Sigmoid colon (tissue), 7 donors: ENCODE measurements around the gene MID2. TPM values are rescaled to one million over a fixed set of nuclear protein-coding genes. Genes with fewer than 3 reads are reported as not detected.
A peak's percentile ranks its signal among the peaks of the same experiment; 100 is the strongest.

Experiments
- DNase-seq: peaks from one replicate; pipeline ENCODE4 v3.0.0-alpha.2; 2019
- H3K27ac ChIP-seq, 4 donors: fragments of 200-600 bp; sonication (generic); one replicate each; pipeline ENCODE4 v1.5.1; 2016 to 2019; ENCODE audit warnings: mild to moderate bottlenecking in 1 of 4
- H3K27me3 ChIP-seq, 3 donors: fragments of 200-600 bp; sonication (generic); one replicate each; pipeline ENCODE4 v1.5.1; 2019; ENCODE audit warnings: mild to moderate bottlenecking in 1 of 3
- H3K36me3 ChIP-seq, 4 donors: fragments of 200-600 bp; sonication (generic); one replicate each; pipeline ENCODE4 v1.5.1; 2016 to 2019
- H3K4me1 ChIP-seq, 4 donors: fragments of 200-600 bp; sonication (generic); one replicate each; pipeline ENCODE4 v1.5.1; 2017 to 2019
- H3K4me3 ChIP-seq, 4 donors: fragments of 200-600 bp; sonication (generic); one replicate each; pipeline ENCODE4 v1.5.1; 2017 to 2019; ENCODE audit warnings: mild to moderate bottlenecking in 2 of 4, moderate library complexity in 1 of 4
- H3K9me3 ChIP-seq, 4 donors: fragments of 200-600 bp in 3 of 4; sonication (generic) in 3 of 4; one replicate each; pipeline versions ENCODE4 v1.5.1 to v1.6.1; 2013 to 2019
- EP300 ChIP-seq, 4 donors: sonication (generic); formaldehyde crosslinking; IDR thresholded peaks; one replicate each; pipeline ENCODE4 v1.6.1; 2017; ENCODE audit warnings: antibody characterized with exemption in 4 of 4
- POLR2A ChIP-seq, 2 donors: fragments of 450-650 bp; IDR thresholded peaks; one replicate each; pipeline ENCODE4 v1.6.1; 2016; ENCODE audit warnings: antibody characterized with exemption in 2 of 2, mild to moderate bottlenecking in 2 of 2, moderate library complexity in 2 of 2
- POLR2AphosphoS5 ChIP-seq, 4 donors: sonication (generic); formaldehyde crosslinking; IDR thresholded peaks; one replicate each; pipeline ENCODE4 v1.6.1; 2017; ENCODE audit warnings: antibody characterized with exemption in 4 of 4
- WGBS, 2 donors: extraction: QIAGEN DNeasy Blood & Tissue Kit; methylation state at CpG; one replicate each; pipeline ENCODE4 v1.1.7; 2013; 5-methylcytosine and 5-hydroxymethylcytosine counted together
- intact Hi-C: fragments of 100-400 bp; cut with DNase I; formaldehyde crosslinking; loops from one replicate; pipeline ENCODE4 v1.15.1; 2023
- polyA plus RNA-seq, 3 donors: library from polyadenylated mRNA; stranded (reverse); fragments of 200-250 nt; gene quantifications; one replicate each; pipeline ENCODE4 v1.2.3, GENCODE V29; 2013
- total RNA-seq, 4 donors: library from RNA; depleted of rRNA; stranded (reverse); fragments of >200 nt; gene quantifications; one replicate each; pipeline ENCODE4 v1.1.0, GENCODE V29; 2016
- TF ChIP-seq, protein P1 (sequence below), 4 experiments: fragments of 450-650 bp in 3 of 4; fragments of 200-600 bp in 1 of 4; IDR thresholded peaks; one replicate each; pipeline ENCODE4 v1.5.1; 2016 to 2019; ENCODE audit warnings: antibody characterized with exemption in 4 of 4, mild to moderate bottlenecking in 3 of 4, moderate library complexity in 2 of 4
- donor health status: healthy with polysubstance abuse.
- donor health status: Bipolar disorder and iron deficiency.
- donor health status: healthy.

The MID2 gene, protein sequence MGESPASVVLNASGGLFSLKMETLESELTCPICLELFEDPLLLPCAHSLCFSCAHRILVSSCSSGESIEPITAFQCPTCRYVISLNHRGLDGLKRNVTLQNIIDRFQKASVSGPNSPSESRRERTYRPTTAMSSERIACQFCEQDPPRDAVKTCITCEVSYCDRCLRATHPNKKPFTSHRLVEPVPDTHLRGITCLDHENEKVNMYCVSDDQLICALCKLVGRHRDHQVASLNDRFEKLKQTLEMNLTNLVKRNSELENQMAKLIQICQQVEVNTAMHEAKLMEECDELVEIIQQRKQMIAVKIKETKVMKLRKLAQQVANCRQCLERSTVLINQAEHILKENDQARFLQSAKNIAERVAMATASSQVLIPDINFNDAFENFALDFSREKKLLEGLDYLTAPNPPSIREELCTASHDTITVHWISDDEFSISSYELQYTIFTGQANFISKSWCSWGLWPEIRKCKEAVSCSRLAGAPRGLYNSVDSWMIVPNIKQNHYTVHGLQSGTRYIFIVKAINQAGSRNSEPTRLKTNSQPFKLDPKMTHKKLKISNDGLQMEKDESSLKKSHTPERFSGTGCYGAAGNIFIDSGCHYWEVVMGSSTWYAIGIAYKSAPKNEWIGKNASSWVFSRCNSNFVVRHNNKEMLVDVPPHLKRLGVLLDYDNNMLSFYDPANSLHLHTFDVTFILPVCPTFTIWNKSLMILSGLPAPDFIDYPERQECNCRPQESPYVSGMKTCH
- total RNA-seq, result 10 to 100 TPM; 28.5 to 39.6 (median 35.2) TPM
- polyA plus RNA-seq, result 1 to 10 TPM in 2 of 3 donors, under 1 TPM in 1; 0.23 to 3.0 (median 2.2) TPM

DNA sequence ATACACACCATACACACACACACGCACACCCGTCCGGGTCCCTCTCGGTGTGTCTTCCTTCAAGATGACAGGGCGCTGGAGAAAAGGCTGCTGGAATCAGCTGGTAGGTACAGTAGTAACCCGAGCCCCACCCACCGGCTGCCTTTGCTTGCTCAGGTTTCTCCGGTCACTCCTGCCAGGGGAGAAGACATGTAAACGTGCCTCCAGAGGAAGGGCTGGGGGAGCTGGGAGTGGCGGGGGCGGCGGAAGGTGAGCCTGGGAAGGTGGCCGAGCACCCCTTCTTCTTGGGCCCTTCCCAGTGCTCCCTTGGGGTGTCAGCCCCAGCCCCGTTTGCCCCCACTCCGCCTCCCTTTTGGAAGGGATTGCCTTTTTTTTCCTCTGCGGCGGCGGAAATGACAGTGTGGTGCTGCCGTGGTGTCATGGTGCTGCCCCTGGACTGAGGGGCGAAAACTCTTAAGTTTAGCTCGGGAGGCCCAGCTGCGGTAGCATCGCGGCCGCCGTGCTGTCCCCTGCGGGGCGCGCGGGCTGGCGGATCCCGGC is at the start of gene MID2:
Gene MID2 (plus strand): TSS at position 169 of the 540 bp plus-strand sequence. CDS start 561 bp downstream, outside the sequence.
- H3K27me3 ChIP-seq, result no peaks in the 10 kb centered on the region
- TF ChIP-seq POLR2A (IDR thresholded peaks at IDR 0.05) (peak in 1 of 2 donors; percentile 34), EP300 (IDR thresholded peaks at IDR 0.05) (no peak), POLR2AphosphoS5 (IDR thresholded peaks at IDR 0.05) (peak; percentile 57 to 75 (median 66))
- TF ChIP-seq, protein P1, sequence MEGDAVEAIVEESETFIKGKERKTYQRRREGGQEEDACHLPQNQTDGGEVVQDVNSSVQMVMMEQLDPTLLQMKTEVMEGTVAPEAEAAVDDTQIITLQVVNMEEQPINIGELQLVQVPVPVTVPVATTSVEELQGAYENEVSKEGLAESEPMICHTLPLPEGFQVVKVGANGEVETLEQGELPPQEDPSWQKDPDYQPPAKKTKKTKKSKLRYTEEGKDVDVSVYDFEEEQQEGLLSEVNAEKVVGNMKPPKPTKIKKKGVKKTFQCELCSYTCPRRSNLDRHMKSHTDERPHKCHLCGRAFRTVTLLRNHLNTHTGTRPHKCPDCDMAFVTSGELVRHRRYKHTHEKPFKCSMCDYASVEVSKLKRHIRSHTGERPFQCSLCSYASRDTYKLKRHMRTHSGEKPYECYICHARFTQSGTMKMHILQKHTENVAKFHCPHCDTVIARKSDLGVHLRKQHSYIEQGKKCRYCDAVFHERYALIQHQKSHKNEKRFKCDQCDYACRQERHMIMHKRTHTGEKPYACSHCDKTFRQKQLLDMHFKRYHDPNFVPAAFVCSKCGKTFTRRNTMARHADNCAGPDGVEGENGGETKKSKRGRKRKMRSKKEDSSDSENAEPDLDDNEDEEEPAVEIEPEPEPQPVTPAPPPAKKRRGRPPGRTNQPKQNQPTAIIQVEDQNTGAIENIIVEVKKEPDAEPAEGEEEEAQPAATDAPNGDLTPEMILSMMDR (IDR thresholded peaks at IDR 0.05), result no peak
- intact Hi-C loops, result loop anchor here (5.0 kb wide), 3 partner anchors 153 to 267 kb away; partner anchors contain the start of genes ATG4A and PSMD10
- peaks cover 0 to 12% (median 0%) of the 10 kb centered on the region in 4 donors for H3K4me1 ChIP-seq
- 1 to 2% methylated on average over 32 of the region's 32 CpGs for WGBS, 2 donors
- H3K4me3 ChIP-seq, result peak within 1 kb of the TSS; percentile 46 to 60 (median 59)
- H3K27ac ChIP-seq, result peak within 1 kb of the TSS; percentile 91 to 94 (median 92)
- no peaks in the 10 kb centered on the region for H3K9me3 ChIP-seq
- DNase-seq, result peak; percentile 88
- no peaks in the 10 kb centered on the region for H3K36me3 ChIP-seq

DNA sequence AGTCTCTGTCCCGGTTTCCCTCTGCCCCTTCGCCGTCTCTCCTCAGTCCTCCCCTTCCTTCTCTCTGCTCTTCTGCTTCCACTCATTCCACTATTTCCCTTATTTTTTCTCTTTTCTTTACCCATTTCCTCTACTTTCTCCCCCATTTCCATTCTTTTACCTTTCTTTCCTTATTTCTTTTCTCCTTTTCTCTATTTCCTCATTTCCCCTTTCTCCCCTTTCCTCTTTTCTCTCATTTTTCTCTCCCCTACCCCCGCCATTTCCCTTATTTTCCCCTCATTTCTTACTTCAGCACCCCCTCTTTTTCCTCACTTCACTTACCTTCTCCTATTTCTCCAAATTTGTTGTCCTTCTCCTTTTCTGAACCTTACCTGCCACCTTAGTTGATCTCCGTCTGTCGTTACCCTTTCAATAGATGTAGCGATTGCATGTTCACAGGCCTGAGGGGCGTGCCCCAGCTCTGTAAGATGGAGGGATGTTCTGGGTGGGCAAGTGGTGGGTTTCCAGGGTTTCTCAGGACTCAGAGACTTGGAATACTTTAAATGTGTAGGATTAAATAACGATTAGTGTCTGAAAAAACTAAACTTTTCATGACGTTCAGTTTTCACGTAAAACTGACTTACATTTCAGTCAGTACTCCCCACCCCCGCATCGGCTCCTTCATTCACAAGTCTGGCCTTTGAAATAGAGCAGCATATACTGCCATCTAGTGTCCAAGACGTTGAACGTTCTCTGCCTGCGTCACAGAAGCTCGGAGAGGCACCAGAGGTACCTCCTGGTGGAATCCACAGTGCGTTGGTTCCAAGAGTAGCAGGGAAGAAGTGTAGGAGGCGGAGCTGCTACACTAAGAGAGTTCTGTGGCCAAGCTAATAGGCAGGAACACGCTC is 48.8 kb upstream of the MID2 start:
- Histone ChIP-seq H3K36me3 (no peaks in the 10 kb centered on the region), H3K27ac (peak overlapping the region; percentile 83 to 87 (median 85)), H3K27me3 (no peaks in the 10 kb centered on the region), H3K9me3 (no peaks in the 10 kb centered on the region), H3K4me3 (peak overlapping the region; percentile 44 to 64 (median 54)), H3K4me1 (peaks cover 0 to 17% (median 4%) of the 10 kb centered on the region in 4 donors)
- TF ChIP-seq EP300 (IDR thresholded peaks at IDR 0.05) (no peak), POLR2A (IDR thresholded peaks at IDR 0.05) (no peak), POLR2AphosphoS5 (IDR thresholded peaks at IDR 0.05) (peak in 3 of 4 donors; percentile 24 to 56 (median 49))
- TF ChIP-seq, protein P1 (IDR thresholded peaks at IDR 0.05), result peak; percentile 39 to 75 (median 64)
- intact Hi-C loops, result loop anchor here (1.0 to 5.0 kb wide), 3 partner anchors 59 to 120 kb away; no protein-coding TSS in a partner anchor
- peak; percentile 93 for DNase-seq
- 5% methylated on average over 20 of the region's 20 CpGs for WGBS, 2 donors

DNA sequence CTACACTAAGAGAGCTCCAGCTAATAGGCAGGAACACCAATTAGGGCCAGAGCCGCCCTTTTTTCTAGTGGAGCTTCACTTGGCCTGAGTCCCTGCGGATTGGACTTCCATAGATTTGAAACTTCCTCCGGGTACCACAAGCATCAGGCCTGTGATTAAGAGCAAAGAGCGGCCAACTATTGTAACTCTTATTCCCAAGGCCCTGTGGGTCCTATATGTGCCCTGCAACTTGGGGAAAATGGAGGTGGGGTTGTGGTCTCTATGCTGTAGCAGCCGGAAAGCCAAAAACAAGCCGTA is 48.2 kb upstream of the MID2 start, which contains the start of gene NCBP2L:
Gene NCBP2L (plus strand): TSS at position 198 of the 297 bp plus-strand sequence. CDS start 16,488 bp downstream, outside the sequence.
- Histone ChIP-seq H3K9me3 (no peaks in the 10 kb centered on the region), H3K4me3 (peak within 1 kb of the TSS; percentile 44 to 64 (median 54)), H3K27ac (peak within 1 kb of the TSS; percentile 83 to 87 (median 85)), H3K36me3 (no peaks in the 10 kb centered on the region), H3K27me3 (no peaks in the 10 kb centered on the region), H3K4me1 (peaks cover 0 to 12% (median 4%) of the 10 kb centered on the region in 4 donors)
- intact Hi-C loops, result loop anchor here (1.0 to 5.0 kb wide), 2 partner anchors 104 to 120 kb away; no protein-coding TSS in a partner anchor
- TF ChIP-seq POLR2A (IDR thresholded peaks at IDR 0.05), result no peak
- no peak for TF ChIP-seq EP300 (IDR thresholded peaks at IDR 0.05)
- TF ChIP-seq, protein P1 (IDR thresholded peaks at IDR 0.05), result no peak
- no peak for TF ChIP-seq POLR2AphosphoS5 (IDR thresholded peaks at IDR 0.05)
- 69 to 77% methylated on average over 6 of the region's 6 CpGs for WGBS, 2 donors
- no peak for DNase-seq

DNA sequence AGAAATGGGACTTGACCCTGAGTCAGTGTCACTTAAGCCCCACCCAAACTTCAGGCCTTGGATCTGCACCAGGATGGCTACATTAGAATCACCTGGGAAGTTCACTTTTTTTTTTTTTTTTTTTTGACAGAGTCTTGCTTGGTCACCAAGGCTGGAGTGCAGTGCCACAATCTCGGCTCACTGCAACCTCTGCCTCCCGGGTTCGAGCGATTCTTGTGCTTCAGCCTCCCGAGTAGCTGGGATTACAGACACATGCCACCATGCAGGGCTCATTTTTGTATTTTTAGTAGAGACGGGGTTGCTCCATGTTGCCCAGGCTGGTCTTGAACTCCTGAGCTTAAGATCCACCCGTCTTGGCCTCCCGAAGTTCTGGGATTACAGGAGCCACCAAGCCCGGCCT is 45.1 kb upstream of the MID2 start:
- no peak overlapping the region for H3K27ac ChIP-seq
- intact Hi-C loops, result no loop called here
- no peaks in the 10 kb centered on the region for H3K27me3 ChIP-seq
- no peak for DNase-seq
- H3K9me3 ChIP-seq, result no peaks in the 10 kb centered on the region
- no peaks in the 10 kb centered on the region for H3K36me3 ChIP-seq
- no peak overlapping the region for H3K4me3 ChIP-seq
- TF ChIP-seq, protein P1 (IDR thresholded peaks at IDR 0.05), result no peak
- TF ChIP-seq POLR2AphosphoS5 (IDR thresholded peaks at IDR 0.05) (no peak), POLR2A (IDR thresholded peaks at IDR 0.05) (no peak), EP300 (IDR thresholded peaks at IDR 0.05) (no peak)
- 95 to 96% methylated on average over 9 of the region's 9 CpGs for WGBS, 2 donors
- peaks cover 0 to 4% (median 2%) of the 10 kb centered on the region in 4 donors for H3K4me1 ChIP-seq
